Endothelial cell of umbilical vein (primary cell): ENCODE data around the gene CLEC16A. TPM values are rescaled to one million over a fixed set of nuclear protein-coding genes. Genes with fewer than 3 reads are reported as not detected.
A peak's percentile ranks its signal among the peaks of the same experiment; 100 is the strongest.

Experiments used
- BruUV-seq: library from RNA; stranded (reverse); fragments of 400-500 nt; replicated peaks from 2 replicates; lab custom pipeline; 2021; lab: Mats Ljungman, UMichigan
- CTCF ChIA-PET: fragments of 300-600, 350-600 bp; sonication (Branson Sonifier 250); formaldehyde crosslinking; loops from one replicate; lab custom pipeline; 2021; ENCODE audit warnings: antibody characterized with exemption, inconsistent platforms; lab: Charles Lee
- POLR2A ChIA-PET: fragments of 300-600, 350-600 bp; sonication (Branson Sonifier 250); formaldehyde crosslinking; loops from one replicate; lab custom pipeline; 2021; ENCODE audit warnings: antibody characterized with exemption, inconsistent platforms; lab: Charles Lee
- DNase-seq: peaks from one replicate; pipeline ENCODE4 v3.0.0-alpha.2; 2011; ENCODE audit warnings: low read depth, low spot score
- FAIRE-seq: peaks from 2 replicates; lab custom pipeline; 2011; peaks lifted over from hg19 to GRCh38; lab: Jason Lieb, UNC
- H2AFZ ChIP-seq: 2 replicates; pipeline ENCODE4 v1.6.0; 2012; ENCODE audit warnings: low read depth, low read length, control low read depth, inconsistent platforms
- H3K27ac ChIP-seq: 2 replicates; pipeline ENCODE4 v1.5.1; 2011; ENCODE audit warnings: low read depth, mild to moderate bottlenecking, control low read depth, low read length, moderate library complexity; ENCODE audit not compliant: insufficient read depth
- H3K27me3 ChIP-seq, 2 experiments: 2 replicates each; pipeline versions ENCODE4 v1.6.0 to v1.6.1; 2011; ENCODE audit warnings: low read length in 2 of 2, mixed read lengths in 1 of 2; ENCODE audit not compliant: control insufficient read depth in 2 of 2, insufficient read depth in 2 of 2
- H3K36me3 ChIP-seq, 2 experiments: 2 replicates in 1 of 2; 3 replicates in 1 of 2; pipeline ENCODE4 v1.5.1; 2011; ENCODE audit warnings: low read length in 2 of 2, mild to moderate bottlenecking in 1 of 2, moderate library complexity in 1 of 2; ENCODE audit not compliant: control insufficient read depth in 2 of 2, insufficient read depth in 2 of 2; ENCODE audit errors: extremely low read depth in 1 of 2
- H3K4me1 ChIP-seq: 3 replicates; pipeline ENCODE4 v1.5.1; 2011; ENCODE audit warnings: mild to moderate bottlenecking, low read length; ENCODE audit not compliant: control insufficient read depth, insufficient read depth; ENCODE audit errors: extremely low read depth
- H3K4me2 ChIP-seq: 2 replicates; pipeline ENCODE4 v1.6.1; 2011; ENCODE audit warnings: low read length, control low read depth, mixed read lengths; ENCODE audit not compliant: insufficient read depth
- H3K4me3 ChIP-seq, 3 experiments: fragments of 200-600 bp in 1 of 3; sonication (generic), shearing (Covaris generic) in 1 of 3; replicated peaks in 1 of 3; 2 replicates each; pipeline ENCODE4 v1.5.1; 2011 to 2016; ENCODE audit warnings: control low read depth in 3 of 3, low read length in 3 of 3, mild to moderate bottlenecking in 2 of 3, inconsistent platforms in 1 of 3, low read depth in 1 of 3, moderate library complexity in 1 of 3; ENCODE audit not compliant: insufficient read depth in 1 of 3
- H3K79me2 ChIP-seq: 2 replicates; pipeline ENCODE4 v1.6.0; 2012; ENCODE audit warnings: low read length, inconsistent platforms; ENCODE audit not compliant: control insufficient read depth, insufficient read depth
- H3K9ac ChIP-seq: replicated peaks from 2 replicates; pipeline ENCODE3; 2011; ENCODE audit warnings: low read length, control low read depth; ENCODE audit not compliant: insufficient read depth; ENCODE audit errors: extremely low read depth
- H3K9me1 ChIP-seq: replicated peaks from 3 replicates; pipeline ENCODE4 v1.6.0; 2011; ENCODE audit warnings: mild to moderate bottlenecking, low read length; ENCODE audit not compliant: control insufficient read depth, insufficient read depth; ENCODE audit errors: extremely low read depth
- H3K9me3 ChIP-seq: replicated peaks from 2 replicates; pipeline ENCODE4 v1.5.1; 2012; ENCODE audit warnings: low read length, inconsistent platforms; ENCODE audit not compliant: control insufficient read depth, insufficient read depth
- H4K20me1 ChIP-seq: replicated peaks from 2 replicates; pipeline ENCODE3; 2011; ENCODE audit warnings: mild to moderate bottlenecking, low read length; ENCODE audit not compliant: control insufficient read depth, insufficient read depth; ENCODE audit errors: extremely low read depth
- EZH2 ChIP-seq: IDR thresholded peaks from 2 replicates; pipeline ENCODE4 v1.6.1; 2012; ENCODE audit warnings: borderline replicate concordance, low read depth, mild to moderate bottlenecking, moderate library complexity, low read length, inconsistent platforms; ENCODE audit not compliant: severe bottlenecking
- FOS ChIP-seq: IDR thresholded peaks from 2 replicates; pipeline ENCODE4 v1.6.1; 2011; ENCODE audit warnings: mild to moderate bottlenecking, low read length, moderate library complexity, borderline replicate concordance; ENCODE audit not compliant: insufficient read depth
- JUN ChIP-seq: IDR thresholded peaks from 2 replicates; pipeline ENCODE4 v1.6.1; 2011; ENCODE audit warnings: borderline replicate concordance, low read depth; ENCODE audit not compliant: insufficient read length, insufficient read depth
- MYC ChIP-seq: IDR thresholded peaks from one replicate; pipeline ENCODE4 v1.6.1; 2011; ENCODE audit warnings: mild to moderate bottlenecking, low read depth, low read length
- POLR2A ChIP-seq: IDR thresholded peaks from 2 replicates; pipeline ENCODE4 v1.6.1; 2012; ENCODE audit warnings: low read depth, mild to moderate bottlenecking, control low read depth, low read length
- POLR2AphosphoS5 ChIP-seq: IDR thresholded peaks from 2 replicates; pipeline ENCODE4 v1.6.1; 2012; ENCODE audit warnings: low read depth, mild to moderate bottlenecking, control low read depth, low read length, moderate library complexity; ENCODE audit not compliant: insufficient read depth
- dilution Hi-C: fragments of 300-500 bp; cut with MboI; formaldehyde crosslinking; loops from one replicate; pipeline ENCODE4 v1.15.0; 2019; ENCODE audit warnings: low sequenced_read_pairs; ENCODE audit not compliant: extremely low pct_ligation_motif_present
- intact Hi-C: fragments of 100-400 bp; cut with micrococcal nuclease; formaldehyde crosslinking; loops from one replicate; pipeline ENCODE4 v1.10.0; 2022
- polyA plus RNA-seq, 4 experiments: library from polyadenylated mRNA; depleted of rRNA in 3 of 4; stranded (reverse) in 3 of 4; unstranded in 1 of 4; fragments of >200 nt; gene quantifications; 2 replicates each; pipeline versions ENCODE4 v1.2.1 to v1.2.3, GENCODE V29; 2011 to 2012; ENCODE audit warnings: missing spikeins in 1 of 4
- total RNA-seq: library from RNA; stranded (reverse); gene quantifications from 2 replicates; pipeline ENCODE4 v1.2.3, GENCODE V29; 2021
- TF ChIP-seq, protein P1 (sequence below): IDR thresholded peaks from 2 replicates; pipeline ENCODE4 v1.6.1; 2011; ENCODE audit not compliant: insufficient read depth, insufficient read length

The CLEC16A gene
- total and polyA plus RNA-seq, 2 donors (not counting 3 experiments of a cell fraction or from before 2014, with no cell fraction given): 11.4 to 23.3 TPM

DNA sequence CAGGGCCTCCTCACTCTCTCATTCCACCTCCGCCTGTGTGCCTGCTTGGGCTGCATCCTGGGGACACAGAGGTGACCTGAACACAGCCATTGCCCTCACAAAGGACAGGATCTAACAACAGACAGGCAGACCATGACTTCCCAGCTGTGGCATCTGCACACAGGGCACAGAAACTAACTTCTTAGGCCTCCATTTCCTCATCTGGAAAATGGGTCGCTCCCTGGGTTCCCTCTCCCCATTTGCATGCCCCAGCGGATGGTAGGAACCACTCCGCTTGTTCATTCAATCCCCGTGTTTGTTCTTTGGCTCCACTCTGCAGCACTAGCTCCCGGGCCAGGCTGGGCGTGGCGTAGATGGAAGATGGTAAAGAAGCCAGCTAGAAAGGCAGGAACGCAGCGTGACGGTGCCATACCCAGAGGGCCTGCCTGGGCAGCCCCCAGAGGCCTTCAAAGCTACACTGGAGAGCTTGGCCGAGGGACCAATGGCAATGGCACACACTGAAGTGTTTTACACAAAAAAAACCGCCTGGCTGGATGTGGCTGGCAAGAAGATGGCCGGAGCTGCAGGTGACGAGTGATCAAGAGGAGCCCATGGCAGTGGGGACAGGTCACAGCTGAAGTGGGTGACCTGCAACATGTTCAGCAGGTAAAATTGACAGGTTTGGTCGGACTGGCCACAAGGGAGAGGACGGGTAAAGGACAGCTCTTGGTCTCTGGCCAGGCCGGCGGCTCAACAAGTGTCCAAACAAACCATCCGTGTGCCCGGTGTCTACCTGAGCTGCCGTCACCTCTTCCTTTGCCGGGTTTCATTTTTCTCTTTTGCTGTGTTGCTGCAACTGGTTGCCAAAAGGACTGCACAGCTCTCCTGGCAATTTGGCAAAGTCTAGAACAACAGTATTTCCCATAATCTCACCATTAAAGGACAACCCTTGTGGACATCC lies 244.7 kb downstream of the CLEC16A start:
- Histone ChIP-seq H3K4me1 (no peaks in the 10 kb centered on the region), H3K4me3 (no peak overlapping the region), H3K9me3 (no peaks in the 10 kb centered on the region), H2AFZ (no peak overlapping the region), H3K9me1 (no peaks in the 10 kb centered on the region), H3K27ac (no peak overlapping the region), H3K4me2 (no peak overlapping the region), H3K36me3 (no peaks in the 10 kb centered on the region), H3K9ac (no peak overlapping the region), H4K20me1 (no peaks in the 10 kb centered on the region), H3K27me3 (no peaks in the 10 kb centered on the region), H3K79me2 (no peaks in the 10 kb centered on the region)
- DNase-seq: no peak
- ChIA-PET POLR2A (no interaction called here), CTCF (no interaction called here)
- FAIRE-seq: peak; percentile 15
- dilution Hi-C loops (no loop called here), intact Hi-C loops (no loop called here)
- no TSS peak for BruUV-seq
- TF ChIP-seq JUN (no peak), MYC (no peak), EZH2 (no peak), POLR2AphosphoS5 (no peak), POLR2A (no peak), FOS (no peak)
- TF ChIP-seq, protein P1, sequence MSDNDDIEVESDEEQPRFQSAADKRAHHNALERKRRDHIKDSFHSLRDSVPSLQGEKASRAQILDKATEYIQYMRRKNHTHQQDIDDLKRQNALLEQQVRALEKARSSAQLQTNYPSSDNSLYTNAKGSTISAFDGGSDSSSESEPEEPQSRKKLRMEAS: no peak
